Body of pancreas (tissue), 4 donors: ENCODE data around the gene INPP5K.

Source experiments
- CTCF ChIP-seq, 7 experiments: fragments of 450-650 bp in 4 of 7; fragments of 200-600 bp in 3 of 7; sonication (generic) in 3 of 7; IDR thresholded peaks; one replicate each; pipeline ENCODE4 v1.5.1; 2016 to 2019; ENCODE audit warnings: antibody characterized with exemption in 7 of 7
- POLR2A ChIP-seq, 3 donors: fragments of 450-650 bp; IDR thresholded peaks; one replicate each; pipeline ENCODE4 v1.6.1; 2016; ENCODE audit warnings: antibody characterized with exemption in 3 of 3, mild to moderate bottlenecking in 2 of 3

GRCh38 chr17:1546292-1546922 lies 30.0 kb upstream of the INPP5K start:
- TF ChIP-seq CTCF (IDR thresholded peaks at IDR 0.05), result no peak
- TF ChIP-seq POLR2A (IDR thresholded peaks at IDR 0.05), result no peak
